ENCODE results near the gene CLTC.
A peak's percentile ranks its signal among the peaks of the same experiment; 100 is the strongest.

CLTC gene

GRCh38 chr17:59707149-59707970 is 87.7 kb downstream of the CLTC start, which contains the start of the genes PTRH2 and VMP1:
Gene PTRH2, minus strand, starts transcription at chr17:59707430. Its CDS starts 9,452 bp downstream, at chr17:59697978.
Gene VMP1, plus strand, starts transcription at chr17:59707654. Its CDS starts 23,793 bp downstream, at chr17:59731447.
- TF ChIP-seq CTCF (IDR thresholded peaks at IDR 0.05) = no peak
- peak within 1 kb of the TSS; percentile 82 to 95 for H3K27ac ChIP-seq
- H3K4me3 ChIP-seq = peak within 1 kb of the TSS; percentile 89
- DNase-seq (ENCODE audit: low spot score) = peak; percentile 99

DNA sequence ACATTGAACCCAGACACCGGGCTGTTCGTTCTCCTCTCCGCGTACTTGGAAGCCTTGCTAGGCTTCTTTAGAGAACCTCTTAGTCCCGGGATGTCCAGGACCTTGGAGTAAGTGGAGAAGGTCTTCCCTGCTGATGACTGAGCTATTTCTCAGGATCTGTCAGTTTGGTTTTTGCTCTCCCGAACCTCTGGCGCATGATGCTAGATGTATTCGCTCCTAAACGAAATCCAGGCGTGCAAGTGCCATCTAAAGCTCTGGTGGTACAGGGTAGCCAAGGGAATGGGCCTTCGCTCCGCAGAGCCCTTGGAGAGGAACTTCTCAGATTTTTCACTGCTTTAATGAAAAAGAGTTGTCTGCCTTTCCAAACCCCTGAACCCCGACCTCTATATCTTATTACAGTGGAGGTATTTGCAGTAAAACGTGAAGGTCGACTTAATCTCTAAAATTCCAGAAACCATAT is 88.3 kb downstream of the CLTC start:
- Histone ChIP-seq H3K27ac (peak overlapping the region; percentile 82 to 95), H3K4me3 (peak overlapping the region; percentile 89)
- TF ChIP-seq CTCF (IDR thresholded peaks at IDR 0.05) = no peak
- DNase-seq (ENCODE audit: low spot score) = no peak

DNA sequence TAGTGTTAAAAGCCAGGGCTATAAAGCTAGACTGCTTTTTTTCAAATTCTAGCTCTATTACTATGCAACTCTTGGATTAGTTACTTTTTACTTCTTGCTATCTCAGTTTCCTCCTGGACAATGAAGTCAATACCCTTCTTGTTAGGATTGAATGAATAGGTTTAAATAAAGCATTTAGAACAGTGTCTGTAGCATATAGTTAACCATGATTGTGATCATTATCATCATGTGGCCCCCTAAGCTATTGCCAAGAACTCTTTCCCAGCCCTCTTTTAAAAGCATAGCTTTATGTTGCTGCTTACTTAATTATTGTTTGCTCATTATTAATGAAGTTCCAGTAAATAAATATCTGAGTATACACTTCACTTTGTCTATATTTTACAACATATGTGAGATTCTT is 92.2 kb downstream of the CLTC start:
- Histone ChIP-seq H3K27ac (no peak overlapping the region), H3K4me3 (no peak overlapping the region)
- no peak for DNase-seq (ENCODE audit: low spot score)
- no peak for TF ChIP-seq CTCF (IDR thresholded peaks at IDR 0.05)

GRCh38 chr17:59712862-59713261 is 93.2 kb downstream of the CLTC start:
- no peak overlapping the region for H3K27ac ChIP-seq
- TF ChIP-seq CTCF (IDR thresholded peaks at IDR 0.05) = no peak
- no peak overlapping the region for H3K4me3 ChIP-seq

DNA sequence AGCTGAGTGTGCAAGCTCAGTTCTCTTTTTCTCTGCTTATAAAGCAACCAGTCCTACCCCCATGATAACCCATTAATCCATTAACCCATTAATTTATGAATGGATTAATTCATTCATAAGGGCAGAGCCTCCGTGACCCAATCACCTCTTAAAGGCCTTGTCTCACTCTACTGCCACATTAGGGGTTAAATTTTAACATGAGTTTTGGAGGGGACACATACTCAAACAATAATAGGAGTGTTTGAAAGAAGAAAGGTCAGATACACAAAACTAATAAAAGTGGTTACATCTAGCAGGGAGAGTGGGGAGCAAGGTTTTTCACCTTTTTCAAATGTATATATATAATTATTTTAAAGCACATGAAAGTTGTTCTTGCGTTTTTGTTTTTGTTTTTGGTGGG is 94.6 kb downstream of the CLTC start:
- no peak for TF ChIP-seq CTCF (IDR thresholded peaks at IDR 0.05)
- no peak overlapping the region for H3K4me3 ChIP-seq

More at GRCh38 chr17:59712862-59713261, 93.2 kb downstream of the CLTC start:
- DNase-seq (ENCODE audit: low spot score) = no peak

GRCh38 chr17:59716427-59716826 is 96.7 kb downstream of the CLTC start:
- no peak overlapping the region for H3K27ac ChIP-seq
- no peak for TF ChIP-seq CTCF (IDR thresholded peaks at IDR 0.05)
- no peak overlapping the region for H3K4me3 ChIP-seq
- DNase-seq (ENCODE audit: low spot score) = no peak

More for the DNA sequence above, 94.6 kb downstream of the CLTC start:
- no peak for DNase-seq (ENCODE audit: low spot score)
- no peak overlapping the region for H3K27ac ChIP-seq

DNA sequence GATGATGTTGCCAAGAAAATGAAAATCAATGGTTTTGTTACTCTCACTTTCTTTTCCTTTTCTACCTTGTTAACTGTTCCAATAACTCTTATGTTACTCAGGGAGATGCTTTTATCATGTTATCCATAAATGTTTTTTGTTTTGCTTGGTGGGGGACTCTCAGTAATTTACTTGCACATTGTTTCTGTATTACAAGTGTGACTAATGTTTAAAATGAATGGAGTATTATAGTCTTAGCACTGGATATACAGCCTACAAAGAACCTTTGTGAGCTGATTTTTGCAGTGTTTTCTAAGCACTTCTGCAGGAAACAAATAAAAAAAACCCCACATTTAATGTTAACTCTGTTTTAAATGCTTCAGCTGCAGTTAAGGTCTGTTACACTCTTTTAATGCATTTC is 99.8 kb downstream of the CLTC start:
- TF ChIP-seq CTCF (IDR thresholded peaks at IDR 0.05) = no peak
- Histone ChIP-seq H3K4me3 (no peak overlapping the region), H3K27ac (no peak overlapping the region)
- DNase-seq (ENCODE audit: low spot score) = no peak

Measured in coronary artery (tissue), 2 donors.